ENCODE measurements around the gene MB. TPM values are rescaled to one million over a fixed set of nuclear protein-coding genes. Genes with fewer than 3 reads are reported as not detected.

The MB gene
- total and polyA plus RNA-seq, 4 donors, result 2.8 to 24.7 TPM; not detected in 2

DNA sequence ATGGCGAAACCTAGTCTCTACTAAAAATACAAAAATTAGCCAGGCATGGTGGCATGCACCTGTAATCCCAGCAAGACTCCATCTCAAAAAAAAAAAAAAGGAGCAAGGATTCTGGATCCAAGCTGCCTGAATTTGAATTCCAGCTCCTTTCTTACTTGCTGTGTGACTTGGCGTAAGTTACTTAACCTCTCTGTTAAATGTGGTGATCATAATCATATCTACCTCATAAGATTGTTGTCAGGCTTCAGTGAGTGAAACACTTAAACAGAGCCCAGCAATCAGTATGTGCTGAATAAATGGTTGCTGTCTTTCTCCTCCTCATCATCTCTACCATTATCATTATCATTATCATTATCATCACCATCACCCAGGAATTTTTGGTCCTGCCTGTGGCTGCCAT lies 2.7 kb downstream of the MB start:
- H3K9me3 ChIP-seq (ENCODE audit: control insufficient read depth, low read length), result no peaks in the 10 kb centered on the region
- no peaks in the 10 kb centered on the region for H3K4me1 ChIP-seq (ENCODE audit: control insufficient read depth in 1 of 2, insufficient read depth in 2 of 2, low read length in 2 of 2)
- no peak for ATAC-seq (ENCODE audit: low FRiP score)
- intact Hi-C loops (cut with DNase I), result no loop called here
- H3K27ac ChIP-seq (ENCODE audit: low read depth in 1 of 2, low read length in 2 of 2), result no peak overlapping the region
- WGBS, 2 donors, result 98% methylated on average over 2 of the region's 2 CpGs
- no peaks in the 10 kb centered on the region for H3K36me3 ChIP-seq (ENCODE audit: control insufficient read depth in 1 of 2, insufficient read depth in 2 of 2, low read length in 1 of 2)
- DNase-seq, result no peak
- no peaks in the 10 kb centered on the region for H3K27me3 ChIP-seq (ENCODE audit: control insufficient read depth in 1 of 2, insufficient read depth in 2 of 2, low read length in 1 of 2)
- H3K4me3 ChIP-seq (ENCODE audit: low read length in 2 of 2), result no peak overlapping the region

DNA sequence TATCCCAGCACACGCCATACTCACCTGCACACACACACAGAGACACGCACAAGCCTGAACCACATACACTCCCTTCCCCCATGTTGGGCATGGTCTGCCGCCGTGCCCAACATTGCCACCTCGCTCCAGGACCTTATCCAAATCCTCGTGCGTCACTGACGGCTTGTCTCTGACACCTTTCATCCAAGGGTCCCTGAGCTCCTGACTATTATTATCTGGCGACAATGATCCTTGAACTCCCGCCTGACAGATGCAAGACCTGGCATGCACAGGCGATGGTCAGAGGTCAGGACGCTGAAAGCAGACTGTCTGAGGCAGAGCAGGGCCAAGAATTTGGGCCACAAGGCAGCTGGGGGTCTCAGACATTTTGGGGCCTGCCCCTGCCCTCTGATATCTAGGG lies 4.2 kb downstream of the MB start:
- ATAC-seq (ENCODE audit: low FRiP score), result no peak

DNA sequence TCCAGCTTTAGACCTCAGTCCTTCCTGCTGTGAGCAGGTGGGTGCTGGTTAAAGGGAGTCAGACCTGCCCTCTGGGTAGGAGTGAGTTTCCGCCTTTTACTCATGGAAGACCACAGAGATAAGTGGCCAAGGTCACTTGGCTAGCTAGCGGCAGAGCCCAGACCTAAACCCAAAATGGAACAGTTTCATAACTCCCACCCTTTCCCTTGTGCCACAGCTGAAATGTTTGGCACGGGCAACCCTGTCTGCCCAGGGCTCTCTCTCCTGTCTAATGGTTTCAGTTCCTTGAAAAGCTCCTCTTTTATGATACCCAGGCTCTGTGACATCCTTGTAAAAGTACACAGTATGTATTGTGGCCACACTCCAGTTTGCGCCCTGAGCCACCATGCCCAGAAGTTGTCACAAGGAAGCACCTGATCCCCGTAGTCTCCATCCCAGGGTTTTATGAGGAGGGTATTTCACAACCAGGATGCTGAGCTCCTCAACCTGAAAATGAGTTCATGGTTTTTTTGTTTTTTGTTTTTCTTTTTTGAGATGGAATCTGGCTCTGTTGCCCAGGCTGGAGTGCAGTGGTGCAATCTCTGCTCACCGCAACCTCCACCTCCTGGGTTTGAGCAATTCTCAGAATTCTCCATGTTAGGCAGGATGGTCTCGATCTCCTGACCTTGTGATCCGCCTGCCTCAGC lies 5.1 kb downstream of the MB start:
- WGBS, 2 donors, result 90 to 94% methylated on average over 8 of the region's 8 CpGs
- ATAC-seq (ENCODE audit: low FRiP score), result no peak
- no peak overlapping the region for H3K4me3 ChIP-seq (ENCODE audit: low read length in 2 of 2)
- no peaks in the 10 kb centered on the region for H3K36me3 ChIP-seq (ENCODE audit: control insufficient read depth in 1 of 2, insufficient read depth in 2 of 2, low read length in 1 of 2)
- no peaks in the 10 kb centered on the region for H3K4me1 ChIP-seq (ENCODE audit: control insufficient read depth in 1 of 2, insufficient read depth in 2 of 2, low read length in 2 of 2)
- no peaks in the 10 kb centered on the region for H3K9me3 ChIP-seq (ENCODE audit: control insufficient read depth, low read length)
- intact Hi-C loops (cut with DNase I), result no loop called here
- peak in 1 of 2 donors; percentile 16 for DNase-seq
- H3K27ac ChIP-seq (ENCODE audit: low read depth in 1 of 2, low read length in 2 of 2), result no peak overlapping the region
- no peaks in the 10 kb centered on the region for H3K27me3 ChIP-seq (ENCODE audit: control insufficient read depth in 1 of 2, insufficient read depth in 2 of 2, low read length in 1 of 2)

More for the DNA sequence above, 4.2 kb downstream of the MB start:
- Histone ChIP-seq H3K4me1 (ENCODE audit: control insufficient read depth in 1 of 2, insufficient read depth in 2 of 2, low read length in 2 of 2) (no peaks in the 10 kb centered on the region), H3K27ac (ENCODE audit: low read depth in 1 of 2, low read length in 2 of 2) (no peak overlapping the region), H3K27me3 (ENCODE audit: control insufficient read depth in 1 of 2, insufficient read depth in 2 of 2, low read length in 1 of 2) (no peaks in the 10 kb centered on the region), H3K36me3 (ENCODE audit: control insufficient read depth in 1 of 2, insufficient read depth in 2 of 2, low read length in 1 of 2) (no peaks in the 10 kb centered on the region), H3K9me3 (ENCODE audit: control insufficient read depth, low read length) (no peaks in the 10 kb centered on the region), H3K4me3 (ENCODE audit: low read length in 2 of 2) (no peak overlapping the region)
- DNase-seq, result peak; percentile 21 to 45
- intact Hi-C loops (cut with DNase I), result no loop called here
- 92 to 95% methylated on average over 12 of the region's 12 CpGs for WGBS, 2 donors

DNA sequence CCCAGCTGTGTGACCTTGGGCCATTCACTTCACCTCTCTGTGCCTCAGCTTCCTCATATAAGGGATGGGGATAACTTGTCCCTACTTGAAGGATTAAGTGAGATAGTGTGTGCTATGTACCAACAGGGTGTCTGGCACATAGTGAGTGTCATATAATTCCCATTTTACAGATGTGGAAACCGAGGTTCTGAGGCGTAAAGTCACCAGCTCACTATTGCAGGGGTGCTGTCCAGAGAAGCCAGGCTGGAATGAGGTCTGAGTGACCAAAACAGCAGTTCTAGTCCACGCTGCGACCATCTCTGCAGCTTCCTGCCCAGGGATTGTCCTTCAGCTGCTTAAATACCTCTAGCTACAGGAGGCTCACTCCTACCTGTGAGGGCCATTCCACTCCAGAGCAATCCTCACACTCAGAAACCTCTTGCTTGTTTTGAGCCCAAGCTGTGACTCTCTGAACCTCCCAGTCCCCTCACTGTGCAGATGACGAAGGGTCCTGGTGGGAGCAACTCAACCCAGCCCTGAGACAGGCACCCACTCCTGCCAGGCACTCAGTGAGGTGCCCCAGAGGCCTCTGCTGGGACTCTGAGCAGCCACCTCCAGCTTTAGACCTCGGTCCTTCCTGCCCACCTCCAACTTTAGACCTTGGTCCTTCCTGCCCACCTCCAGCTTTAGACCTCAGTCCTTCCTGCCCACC lies 5.8 kb downstream of the MB start:
- DNase-seq, result peak in 1 of 2 donors; percentile 14
- Histone ChIP-seq H3K36me3 (ENCODE audit: control insufficient read depth in 1 of 2, insufficient read depth in 2 of 2, low read length in 1 of 2) (no peaks in the 10 kb centered on the region), H3K4me3 (ENCODE audit: low read length in 2 of 2) (no peak overlapping the region), H3K27ac (ENCODE audit: low read depth in 1 of 2, low read length in 2 of 2) (no peak overlapping the region), H3K4me1 (ENCODE audit: control insufficient read depth in 1 of 2, insufficient read depth in 2 of 2, low read length in 2 of 2) (no peaks in the 10 kb centered on the region), H3K9me3 (ENCODE audit: control insufficient read depth, low read length) (no peaks in the 10 kb centered on the region), H3K27me3 (ENCODE audit: control insufficient read depth in 1 of 2, insufficient read depth in 2 of 2, low read length in 1 of 2) (no peaks in the 10 kb centered on the region)
- WGBS, 2 donors, result 88 to 90% methylated on average over 6 of the region's 6 CpGs
- no peak for ATAC-seq (ENCODE audit: low FRiP score)
- intact Hi-C loops (cut with DNase I), result no loop called here

DNA sequence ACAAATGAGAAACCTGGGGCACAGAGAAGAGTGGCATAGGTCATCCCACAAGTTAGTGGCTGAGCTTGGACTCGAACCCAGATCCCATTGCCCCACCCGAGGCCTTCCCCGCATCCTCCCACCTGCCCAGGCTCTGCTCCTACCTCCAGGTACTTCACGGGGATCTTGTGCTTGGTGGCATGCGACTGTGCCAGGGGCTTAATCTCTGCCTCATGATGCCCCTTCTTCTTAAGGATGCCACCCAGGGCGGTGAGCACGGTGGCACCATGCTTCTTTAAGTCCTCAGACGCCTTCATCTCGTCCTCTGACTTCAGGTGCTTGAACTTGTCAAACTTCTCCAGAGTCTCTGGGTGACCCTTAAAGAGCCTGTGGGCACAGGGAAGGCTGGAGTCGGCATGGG lies 6.4 kb downstream of the MB start:
- Histone ChIP-seq H3K27ac (ENCODE audit: low read depth in 1 of 2, low read length in 2 of 2) (no peak overlapping the region), H3K36me3 (ENCODE audit: control insufficient read depth in 1 of 2, insufficient read depth in 2 of 2, low read length in 1 of 2) (no peaks in the 10 kb centered on the region), H3K9me3 (ENCODE audit: control insufficient read depth, low read length) (no peaks in the 10 kb centered on the region), H3K27me3 (ENCODE audit: control insufficient read depth in 1 of 2, insufficient read depth in 2 of 2, low read length in 1 of 2) (no peaks in the 10 kb centered on the region), H3K4me1 (ENCODE audit: control insufficient read depth in 1 of 2, insufficient read depth in 2 of 2, low read length in 2 of 2) (no peaks in the 10 kb centered on the region), H3K4me3 (ENCODE audit: low read length in 2 of 2) (no peak overlapping the region)
- ATAC-seq (ENCODE audit: low FRiP score) (no peak), DNase-seq (peak; percentile 26 to 53)
- intact Hi-C loops (cut with DNase I), result no loop called here
- WGBS, 2 donors, result 85 to 88% methylated on average over 10 of the region's 10 CpGs

DNA sequence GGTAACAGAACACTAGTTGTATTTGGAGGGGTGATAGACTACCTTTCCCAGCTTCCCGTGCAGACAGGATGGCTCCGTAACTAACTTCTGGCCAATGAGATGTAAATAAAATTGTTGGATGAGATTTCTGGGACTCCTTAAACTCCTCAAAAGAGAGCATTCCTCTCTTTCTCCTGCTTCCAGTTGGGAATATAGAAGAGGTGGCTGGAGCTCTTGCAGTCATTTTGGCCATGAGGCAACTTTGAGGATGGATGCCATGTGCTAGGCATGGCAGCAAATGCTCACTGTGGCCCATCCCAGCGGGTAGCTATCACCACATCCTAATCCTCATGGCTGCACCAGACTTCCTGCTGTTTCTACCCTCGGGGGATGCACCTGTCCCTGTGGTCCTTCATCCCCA lies 7.4 kb downstream of the MB start:
- Histone ChIP-seq H3K4me3 (ENCODE audit: low read length in 2 of 2) (no peak overlapping the region), H3K27ac (ENCODE audit: low read depth in 1 of 2, low read length in 2 of 2) (no peak overlapping the region), H3K27me3 (ENCODE audit: control insufficient read depth in 1 of 2, insufficient read depth in 2 of 2, low read length in 1 of 2) (no peaks in the 10 kb centered on the region), H3K9me3 (ENCODE audit: control insufficient read depth, low read length) (no peaks in the 10 kb centered on the region), H3K4me1 (ENCODE audit: control insufficient read depth in 1 of 2, insufficient read depth in 2 of 2, low read length in 2 of 2) (no peaks in the 10 kb centered on the region), H3K36me3 (ENCODE audit: control insufficient read depth in 1 of 2, insufficient read depth in 2 of 2, low read length in 1 of 2) (no peaks in the 10 kb centered on the region)
- 87 to 88% methylated on average over 4 of the region's 4 CpGs for WGBS, 2 donors
- no peak for ATAC-seq (ENCODE audit: low FRiP score)
- intact Hi-C loops (cut with DNase I), result no loop called here
- peak in 1 of 2 donors; percentile 14 for DNase-seq

DNA sequence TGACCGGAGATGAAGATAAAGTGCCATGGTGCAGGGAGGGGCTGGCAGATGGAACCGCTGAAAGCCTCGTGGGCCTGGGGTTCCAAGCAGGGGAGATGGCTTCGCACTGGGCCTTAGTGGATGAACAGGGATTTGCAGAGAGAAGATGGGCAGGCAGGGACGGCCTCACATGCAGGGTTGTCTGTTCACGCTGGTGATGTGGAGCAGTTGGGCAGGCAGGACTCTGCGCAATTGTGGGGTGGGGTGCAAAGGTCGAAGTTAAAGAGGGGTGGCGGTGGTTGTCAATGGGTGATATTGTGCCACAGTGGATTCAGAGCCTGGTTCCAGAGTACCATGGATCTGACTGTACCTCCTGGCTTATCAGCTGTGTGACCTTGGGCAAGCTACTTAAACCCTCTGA lies 7.9 kb downstream of the MB start:
- 86 to 91% methylated on average over 9 of the region's 9 CpGs for WGBS, 2 donors

DNA sequence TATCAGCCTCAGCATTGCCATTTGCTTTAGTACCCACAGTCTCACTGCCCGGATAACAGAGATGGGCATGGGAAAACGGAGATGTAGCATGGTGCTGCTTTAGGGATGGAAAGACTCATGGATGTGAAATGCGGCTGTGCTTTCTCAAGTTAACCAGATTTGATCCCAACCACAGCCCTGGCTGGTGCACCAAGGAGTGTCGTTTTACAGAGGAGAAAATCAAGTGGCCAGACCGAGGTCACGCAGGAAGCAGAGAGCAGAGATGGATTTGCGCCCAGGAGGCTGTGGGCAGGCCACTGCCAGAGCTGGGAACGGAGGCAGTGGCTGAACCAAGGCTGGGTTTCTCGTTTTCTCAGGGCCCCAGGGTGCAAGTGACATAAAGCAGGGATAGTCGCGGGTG lies 9.0 kb downstream of the MB start:
- 87 to 88% methylated on average over 11 of the region's 11 CpGs for WGBS, 2 donors
- intact Hi-C loops (cut with DNase I), result no loop called here
- no peaks in the 10 kb centered on the region for H3K36me3 ChIP-seq (ENCODE audit: control insufficient read depth in 1 of 2, insufficient read depth in 2 of 2, low read length in 1 of 2)
- no peaks in the 10 kb centered on the region for H3K9me3 ChIP-seq (ENCODE audit: control insufficient read depth, low read length)
- H3K4me3 ChIP-seq (ENCODE audit: low read length in 2 of 2), result no peak overlapping the region
- no peaks in the 10 kb centered on the region for H3K27me3 ChIP-seq (ENCODE audit: control insufficient read depth in 1 of 2, insufficient read depth in 2 of 2, low read length in 1 of 2)
- ATAC-seq (ENCODE audit: low FRiP score), result no peak
- peak in 1 of 2 donors; percentile 23 for DNase-seq
- no peak overlapping the region for H3K27ac ChIP-seq (ENCODE audit: low read depth in 1 of 2, low read length in 2 of 2)
- H3K4me1 ChIP-seq (ENCODE audit: control insufficient read depth in 1 of 2, insufficient read depth in 2 of 2, low read length in 2 of 2), result no peaks in the 10 kb centered on the region

More for the DNA sequence above, 7.9 kb downstream of the MB start:
- Histone ChIP-seq H3K27ac (ENCODE audit: low read depth in 1 of 2, low read length in 2 of 2) (no peak overlapping the region), H3K27me3 (ENCODE audit: control insufficient read depth in 1 of 2, insufficient read depth in 2 of 2, low read length in 1 of 2) (no peaks in the 10 kb centered on the region), H3K4me1 (ENCODE audit: control insufficient read depth in 1 of 2, insufficient read depth in 2 of 2, low read length in 2 of 2) (no peaks in the 10 kb centered on the region), H3K4me3 (ENCODE audit: low read length in 2 of 2) (no peak overlapping the region), H3K9me3 (ENCODE audit: control insufficient read depth, low read length) (no peaks in the 10 kb centered on the region), H3K36me3 (ENCODE audit: control insufficient read depth in 1 of 2, insufficient read depth in 2 of 2, low read length in 1 of 2) (no peaks in the 10 kb centered on the region)
- ATAC-seq (ENCODE audit: low FRiP score) (no peak), DNase-seq (peak in 1 of 2 donors; percentile 63)
- intact Hi-C loops (cut with DNase I), result no loop called here

DNA sequence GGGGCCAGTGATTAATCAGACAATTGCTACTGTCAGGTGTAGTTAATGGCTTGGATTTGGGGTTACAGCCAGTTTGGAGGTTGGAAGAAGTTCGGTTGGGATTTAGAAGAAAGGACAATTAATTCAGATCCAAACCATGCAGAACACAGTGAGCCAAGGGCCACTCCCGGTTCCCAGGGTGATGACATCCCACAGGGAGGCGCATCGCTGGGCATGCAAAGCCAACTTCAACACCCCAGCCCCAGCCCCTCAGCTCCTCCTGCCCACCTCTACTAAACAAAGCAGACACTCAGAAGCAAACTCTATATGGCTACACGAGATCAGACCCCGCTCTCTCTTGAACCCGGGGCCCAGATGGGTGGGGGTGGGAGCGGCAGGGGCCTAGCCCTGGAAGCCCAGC lies 10.2 kb downstream of the MB start:
- 94 to 99% methylated on average over 8 of the region's 8 CpGs for WGBS, 2 donors
- ATAC-seq (ENCODE audit: low FRiP score) (no peak), DNase-seq (peak; percentile 25 to 29)
- H3K4me1 ChIP-seq (ENCODE audit: control insufficient read depth in 1 of 2, insufficient read depth in 2 of 2, low read length in 2 of 2), result no peaks in the 10 kb centered on the region
- H3K36me3 ChIP-seq (ENCODE audit: control insufficient read depth in 1 of 2, insufficient read depth in 2 of 2, low read length in 1 of 2), result no peaks in the 10 kb centered on the region
- intact Hi-C loops (cut with DNase I), result no loop called here
- no peak overlapping the region for H3K27ac ChIP-seq (ENCODE audit: low read depth in 1 of 2, low read length in 2 of 2)
- H3K9me3 ChIP-seq (ENCODE audit: control insufficient read depth, low read length), result no peaks in the 10 kb centered on the region
- no peak overlapping the region for H3K4me3 ChIP-seq (ENCODE audit: low read length in 2 of 2)
- H3K27me3 ChIP-seq (ENCODE audit: control insufficient read depth in 1 of 2, insufficient read depth in 2 of 2, low read length in 1 of 2), result no peaks in the 10 kb centered on the region
